ENCODE data around the gene PATJ. TPM values are rescaled to one million over a fixed set of nuclear protein-coding genes. Genes with fewer than 3 reads are reported as not detected.

The PATJ gene
- total and polyA plus RNA-seq, 2 experiments from 2014 or later: 35.3 to 68.4 TPM

- peak overlapping the region; percentile 46 for H3K27ac Mint-ChIP-seq
- H2AFZ ChIP-seq: no peak overlapping the region
- H3K4me1 Mint-ChIP-seq: peaks cover 12% of the 10 kb centered on the region
Observed at GRCh38 chr1:61740751-61741700, 1.3 kb upstream of the PATJ start.

More at GRCh38 chr1:61740751-61741700, 1.3 kb upstream of the PATJ start:
- no peak for DNase-seq (ENCODE audit: low spot score)
- Histone ChIP-seq H3K9me2 (ENCODE audit: insufficient read depth) (no peaks in the 10 kb centered on the region), H4K20me1 (replicated peaks; ENCODE audit: insufficient read depth) (peaks cover 8% of the 10 kb centered on the region), H3K4me2 (peak overlapping the region; percentile 93), H3K4me3 (peak overlapping the region; percentile 95), H3K36me3 (ENCODE audit: insufficient read depth) (no peaks in the 10 kb centered on the region), H3K27me3 (ENCODE audit: insufficient read depth) (no peaks in the 10 kb centered on the region), H3F3A (replicated peaks; ENCODE audit: low read depth) (peaks cover 7% of the 10 kb centered on the region; the same call in 1 of the 2 replicates), H3K27ac (ENCODE audit: low read depth) (peak overlapping the region; percentile 90), H3K79me2 (replicated peaks; ENCODE audit: insufficient read depth) (peaks cover 29% of the 10 kb centered on the region), H3K4me1 (ENCODE audit: insufficient read depth) (peaks cover 7% of the 10 kb centered on the region)
- Mint-ChIP-seq H3K4me3 (peak overlapping the region; percentile 91), H3K36me3 (ENCODE audit: low read depth) (no peaks in the 10 kb centered on the region; the same call in 2 of the 3 replicates), H3K9me3 (no peaks in the 10 kb centered on the region), H3K27me3 (ENCODE audit: insufficient read depth, low read depth, poor library complexity) (peaks cover 2% of the 10 kb centered on the region)
- TF ChIP-seq REST (IDR thresholded peaks at IDR 0.05; ENCODE audit: unreplicated experiment) (no peak), ZNF331 (CRISPR knock-in tag; IDR thresholded peaks at IDR 0.05; ENCODE audit: low read depth) (no peak), JUNB (IDR thresholded peaks at IDR 0.05; ENCODE audit: unreplicated experiment) (no peak), POLR2AphosphoS5 (IDR thresholded peaks at IDR 0.05; ENCODE audit: low read depth) (no peak), CREB1 (CRISPR knock-in tag; IDR thresholded peaks at IDR 0.05; ENCODE audit: low read depth) (no peak), NANOG (IDR thresholded peaks at IDR 0.05; ENCODE audit: borderline replicate concordance) (no peak), ZNF114 (CRISPR knock-in tag; IDR thresholded peaks at IDR 0.05) (no peak), CTCF (conservative IDR thresholded peaks at IDR 0.05; ENCODE audit: low read depth in 2 of 2) (no peak), ZNF462 (CRISPR knock-in tag; IDR thresholded peaks at IDR 0.05) (no peak), ETS1 (IDR thresholded peaks at IDR 0.05) (no peak), EZH2 (IDR thresholded peaks at IDR 0.05; ENCODE audit: low read depth, unreplicated experiment) (no peak), STAT1 (IDR thresholded peaks at IDR 0.05; ENCODE audit: unreplicated experiment) (no peak), EZH2phosphoT487 (IDR thresholded peaks at IDR 0.05; ENCODE audit: unreplicated experiment) (no peak)
- ATAC-seq: no peak
